Superior temporal gyrus (tissue), 1 donor: ENCODE measurements around the gene TNFAIP8.

Experiments
- DNase-seq: peaks from one replicate; pipeline ENCODE4 v3.0.0-alpha.2; 2016; ENCODE audit errors: extremely low spot score

Gene TNFAIP8

GRCh38 chr5:119328753-119329602, 26.8 kb upstream of the TNFAIP8 start:
- peak; percentile 32 for DNase-seq

- DNase-seq: no peak
Measured at GRCh38 chr5:119329666-119330065, 26.2 kb upstream of the TNFAIP8 start.

DNA sequence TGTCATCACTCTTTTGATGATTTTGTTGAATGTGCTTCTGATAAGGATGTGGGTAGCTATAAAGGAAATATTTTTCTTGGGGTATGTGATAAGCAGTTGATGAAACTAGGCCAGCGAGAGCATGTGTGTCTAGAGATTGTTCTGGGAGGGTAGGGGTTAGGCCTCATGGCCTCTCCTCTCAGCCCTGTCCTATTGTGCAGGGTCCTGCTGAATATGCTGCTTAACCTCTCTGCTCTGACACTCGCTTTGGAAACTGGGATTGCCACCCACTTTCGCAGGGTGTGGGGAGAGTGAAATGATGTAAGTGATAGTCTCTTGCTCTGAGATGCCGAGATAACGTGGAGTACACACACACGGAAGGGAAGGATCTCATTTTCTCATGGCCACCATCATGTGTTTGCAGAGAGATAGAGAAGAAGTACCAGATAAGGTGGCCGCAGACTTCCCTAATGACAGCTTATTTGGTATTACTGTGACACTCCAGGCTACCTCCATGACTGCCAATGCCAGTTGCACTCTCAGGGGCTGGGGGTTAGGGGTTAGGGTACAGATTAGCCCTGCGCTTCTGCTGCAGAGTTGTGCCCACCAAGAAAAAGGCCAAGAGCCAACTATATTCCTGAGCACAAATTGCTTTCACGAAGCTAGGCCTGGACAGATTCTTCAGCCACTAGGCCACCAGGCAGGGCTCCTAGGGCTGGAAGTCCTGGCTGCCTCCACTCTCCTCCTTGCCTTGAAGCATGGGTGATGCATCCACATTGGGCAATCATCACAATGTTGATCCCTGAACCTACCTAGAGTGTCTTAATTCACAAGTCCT, 25.2 kb upstream of the TNFAIP8 start:
- no peak for DNase-seq

DNA sequence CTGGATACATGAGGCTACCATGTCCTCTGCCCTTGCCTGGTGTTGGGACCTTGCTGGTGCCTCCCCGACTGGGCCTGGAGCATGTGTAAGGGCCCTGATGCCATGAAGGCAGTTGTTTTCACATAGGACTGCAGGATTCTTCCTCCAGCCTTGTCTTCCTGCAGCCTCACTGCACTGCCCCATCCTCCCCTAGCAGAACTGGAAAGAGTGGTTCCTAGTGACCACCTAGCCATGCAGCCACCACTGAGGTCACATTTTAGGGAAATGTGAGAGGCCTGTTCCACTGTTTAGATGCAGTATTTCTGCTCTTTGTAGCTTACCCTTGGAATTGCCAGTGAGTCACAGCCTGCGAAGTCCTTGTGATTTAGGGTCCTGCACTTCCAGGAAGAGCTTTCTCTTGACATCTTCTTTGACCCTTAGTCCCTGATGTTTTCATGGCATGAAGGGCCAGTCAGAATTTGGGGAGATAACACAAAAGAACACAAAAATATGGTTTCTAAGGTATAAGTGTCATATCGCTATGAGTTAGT, 24.2 kb upstream of the TNFAIP8 start:
- DNase-seq: no peak

GRCh38 chr5:119332208-119332607, 23.6 kb upstream of the TNFAIP8 start:
- DNase-seq: no peak

- no peak for DNase-seq
Measured at GRCh38 chr5:119332978-119333401, 22.8 kb upstream of the TNFAIP8 start.

DNA sequence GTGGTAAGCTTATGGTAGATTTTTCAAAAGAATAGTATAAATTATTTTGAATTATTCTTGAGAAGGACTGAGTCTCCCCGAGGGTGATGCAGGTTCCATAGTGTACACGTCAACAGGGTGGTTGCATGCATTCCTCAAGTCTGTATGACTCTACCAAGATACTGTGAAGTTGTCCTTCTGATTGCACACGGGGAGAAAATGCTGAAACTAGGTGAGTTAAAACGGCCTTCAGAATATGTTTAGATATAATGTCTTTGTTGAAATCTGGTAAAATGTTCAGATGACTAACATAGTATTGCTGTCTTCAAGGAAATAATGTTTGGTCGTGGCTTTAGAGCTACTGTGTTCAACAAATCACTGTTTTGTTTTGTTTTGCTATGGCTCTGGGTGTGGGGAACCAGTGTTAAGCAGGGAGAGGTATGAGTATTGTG, 22.4 kb upstream of the TNFAIP8 start:
- no peak for DNase-seq

- no peak for DNase-seq
Measured at GRCh38 chr5:119335261-119335677, 20.6 kb upstream of the TNFAIP8 start.

GRCh38 chr5:119336262-119336661, 19.6 kb upstream of the TNFAIP8 start:
- no peak for DNase-seq

GRCh38 chr5:119336845-119337580, 18.8 kb upstream of the TNFAIP8 start:
- DNase-seq: no peak

- DNase-seq: no peak
Measured at GRCh38 chr5:119338326-119338946, 17.4 kb upstream of the TNFAIP8 start.

- DNase-seq: no peak
Measured at GRCh38 chr5:119339344-119339743, 16.5 kb upstream of the TNFAIP8 start.

DNA sequence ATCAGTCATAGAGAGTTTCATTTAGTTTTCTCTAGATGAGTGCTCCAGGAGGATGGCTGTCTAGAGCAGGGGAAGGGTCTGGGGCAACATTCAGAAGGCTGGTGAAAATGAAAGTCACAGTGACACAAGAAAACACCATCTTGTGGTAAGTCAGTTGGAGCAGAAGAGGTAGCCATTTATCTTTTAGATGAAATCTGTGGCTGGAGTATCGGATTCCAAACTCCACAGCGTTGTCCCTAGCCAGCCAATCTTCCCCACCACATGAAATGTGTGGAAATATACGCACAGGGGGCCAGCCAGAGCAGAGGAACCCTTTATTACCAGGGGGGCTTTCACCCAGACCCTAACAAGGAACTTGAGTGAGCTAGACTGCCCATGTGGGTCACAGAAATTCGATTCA, 15.9 kb upstream of the TNFAIP8 start:
- no peak for DNase-seq

GRCh38 chr5:119340597-119341218, 15.1 kb upstream of the TNFAIP8 start:
- DNase-seq: no peak

DNA sequence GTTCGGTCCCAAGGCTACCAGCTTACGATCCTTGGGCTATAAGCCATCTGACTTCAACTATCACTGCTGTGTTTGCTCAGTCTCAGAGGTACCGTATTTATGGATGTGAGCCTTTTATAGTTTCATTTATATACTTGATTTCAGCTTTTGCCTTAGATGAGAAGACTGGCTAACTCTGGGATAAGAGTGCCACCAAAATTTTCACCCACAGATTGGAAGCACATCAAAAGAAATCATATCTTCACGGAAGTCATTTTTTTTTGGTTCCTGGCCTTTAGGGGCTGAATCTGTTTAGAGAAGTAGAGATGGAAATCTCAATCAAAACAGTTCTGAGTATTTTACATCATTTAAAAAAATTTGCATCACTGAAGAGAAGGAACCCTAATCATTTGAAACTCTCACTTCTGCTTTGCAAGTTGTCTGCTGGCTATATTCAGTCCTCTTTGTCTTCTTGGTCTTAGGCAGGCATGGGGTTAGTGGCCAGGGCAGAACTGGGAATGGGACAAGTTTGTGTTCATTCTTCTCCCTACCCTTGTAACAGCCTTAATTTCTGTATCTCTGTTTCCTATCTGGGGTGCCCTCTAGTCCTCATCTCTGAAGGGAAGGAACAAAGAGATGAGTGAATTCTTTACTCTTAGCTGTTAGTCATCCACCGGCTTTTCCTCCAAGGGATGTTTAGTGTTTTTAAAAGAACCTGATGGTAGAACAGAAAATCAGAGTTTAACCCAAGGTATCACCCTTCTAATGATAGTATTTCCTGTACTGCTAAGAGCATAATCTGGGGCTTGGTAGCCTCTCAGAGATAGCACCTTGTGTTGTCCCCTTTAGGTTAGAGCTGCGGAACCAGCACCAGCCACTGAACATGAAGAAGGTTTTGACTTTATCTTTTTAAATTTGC, 14.1 kb upstream of the TNFAIP8 start:
- no peak for DNase-seq

DNA sequence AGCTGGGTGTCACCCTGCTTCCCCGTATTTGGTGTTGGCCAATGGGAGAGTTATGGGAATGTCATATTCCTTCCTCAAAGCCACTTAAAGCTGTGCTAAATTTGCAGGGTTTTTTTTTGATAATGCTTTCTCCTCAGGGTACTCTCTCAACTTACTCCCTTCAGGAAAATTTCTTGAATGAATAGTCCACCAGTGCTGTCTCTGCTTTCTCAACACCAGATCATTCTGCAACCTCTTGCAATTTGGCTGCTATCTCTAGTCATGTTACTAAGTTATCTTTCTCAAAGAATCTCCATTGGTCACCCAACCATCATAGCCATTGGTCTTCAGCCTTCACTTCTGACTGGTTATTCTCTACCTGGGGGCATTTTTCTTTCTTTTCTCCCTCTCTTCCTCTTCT, 13.4 kb upstream of the TNFAIP8 start:
- DNase-seq: no peak

- no peak for DNase-seq
Measured at GRCh38 chr5:119343052-119343451, 12.8 kb upstream of the TNFAIP8 start.

GRCh38 chr5:119343766-119344165, 12.1 kb upstream of the TNFAIP8 start:
- DNase-seq: no peak

GRCh38 chr5:119344231-119344630, 11.6 kb upstream of the TNFAIP8 start:
- no peak for DNase-seq

GRCh38 chr5:119345861-119346260, 10.0 kb upstream of the TNFAIP8 start:
- no peak for DNase-seq
